GM19025 (cell line): ENCODE measurements around the gene TBL1X.
A peak's percentile ranks its signal among the peaks of the same experiment; 100 is the strongest.

ENCODE experiments used
- ATAC-seq: cut with Tn5 transposase; IDR thresholded peaks from one replicate; pipeline ENCODE4 v1.9.1; 2021; ENCODE audit warnings: mild to moderate bottlenecking, low read depth, moderate library complexity; ENCODE audit not compliant: unreplicated experiment

The TBL1X gene

DNA sequence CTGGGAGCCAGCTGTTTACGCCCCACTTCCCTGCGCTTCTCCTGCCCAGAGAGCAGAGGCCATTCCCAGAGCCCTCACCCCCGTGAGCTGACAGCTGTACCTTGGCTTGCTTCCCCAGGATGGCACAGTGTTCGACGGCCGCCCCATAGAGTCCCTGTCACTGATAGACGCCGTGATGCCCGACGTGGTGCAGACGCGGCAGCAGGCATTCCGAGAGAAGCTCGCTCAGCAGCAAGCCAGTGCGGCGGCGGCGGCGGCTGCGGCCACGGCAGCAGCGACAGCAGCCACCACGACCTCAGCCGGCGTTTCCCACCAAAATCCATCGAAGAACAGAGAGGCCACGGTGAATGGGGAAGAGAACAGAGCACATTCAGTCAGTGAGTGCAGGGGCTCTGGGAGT, 223.0 kb downstream of the TBL1X start:
- no peak for ATAC-seq

DNA sequence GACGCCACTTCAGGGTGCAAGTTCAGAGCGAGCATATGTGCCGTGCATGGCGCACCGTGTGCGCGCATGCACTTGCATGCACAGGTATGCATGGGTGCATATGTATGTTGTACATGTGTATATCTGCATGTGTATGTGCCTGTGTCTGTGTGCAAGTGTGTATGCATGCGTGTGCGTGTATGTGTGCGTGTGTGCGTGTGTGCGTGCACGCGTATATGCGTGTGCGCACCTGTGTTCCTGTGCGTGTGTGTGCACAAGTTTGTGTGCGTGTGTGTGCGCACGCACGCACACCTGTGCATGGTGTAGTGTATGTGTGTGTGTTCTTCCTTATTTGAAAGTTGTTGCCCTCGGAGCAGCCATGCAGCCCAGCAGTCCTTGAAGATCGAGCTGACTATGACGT, 224.0 kb downstream of the TBL1X start:
- no peak for ATAC-seq

- no peak for ATAC-seq
These were observed 225.2 kb downstream of the TBL1X start for GRCh38 chrX:9690046-9690445.

DNA sequence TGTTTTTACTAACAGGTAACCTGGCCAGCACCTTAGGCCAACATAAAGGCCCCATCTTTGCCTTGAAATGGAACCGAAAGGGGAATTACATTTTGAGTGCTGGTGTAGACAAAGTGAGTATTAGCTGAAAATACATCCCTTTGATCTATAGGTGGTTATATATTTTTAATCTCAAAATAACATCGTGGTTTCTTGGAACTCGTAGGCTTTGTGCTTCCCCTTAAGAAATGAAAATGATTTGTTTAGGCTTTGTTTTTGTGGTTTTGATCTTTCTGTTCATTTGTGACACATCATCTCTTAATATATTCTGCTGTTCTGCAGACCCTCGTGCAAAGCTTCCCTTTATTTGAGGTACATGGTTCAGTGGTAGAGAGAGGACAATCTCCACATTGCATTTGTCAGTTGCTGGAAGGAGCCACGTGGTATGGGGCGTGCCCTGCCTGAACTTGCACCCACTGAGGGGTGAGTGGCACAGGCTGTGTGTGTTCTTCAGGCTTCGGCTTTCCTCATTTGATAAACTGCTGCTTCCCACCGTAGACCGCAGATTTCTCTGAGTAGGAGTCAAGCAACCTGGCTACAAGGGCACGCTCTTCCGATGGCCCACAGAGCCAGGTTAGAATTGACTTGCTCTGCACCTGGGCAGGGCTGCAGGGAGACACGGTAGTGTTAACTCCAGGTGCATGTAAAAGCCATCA, 228.6 kb downstream of the TBL1X start:
- ATAC-seq = no peak

DNA sequence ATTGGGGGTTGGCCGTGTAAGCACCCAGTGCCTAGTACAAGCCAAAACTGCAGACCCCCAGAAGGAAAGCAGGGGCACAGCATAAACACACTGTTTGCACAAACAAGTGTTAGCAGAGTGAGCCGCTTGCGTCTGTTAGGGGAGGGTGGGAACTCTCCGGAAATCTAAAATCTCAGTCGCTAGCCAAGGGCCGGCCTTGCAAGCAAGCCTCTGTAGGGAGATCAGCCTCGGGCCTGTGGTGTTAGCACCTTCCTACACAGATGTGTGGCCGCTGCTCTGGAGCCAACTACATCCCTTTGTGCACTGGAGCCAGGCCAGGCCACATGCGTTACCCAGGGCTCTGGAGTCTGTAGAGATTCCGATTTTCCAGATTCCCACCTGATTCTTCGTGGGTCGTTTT, 233.7 kb downstream of the TBL1X start:
- no peak for ATAC-seq

- ATAC-seq = no peak
These were observed 235.7 kb downstream of the TBL1X start for GRCh38 chrX:9700555-9700954.

GRCh38 chrX:9701790-9702189, 236.9 kb downstream of the TBL1X start:
- no peak for ATAC-seq

DNA sequence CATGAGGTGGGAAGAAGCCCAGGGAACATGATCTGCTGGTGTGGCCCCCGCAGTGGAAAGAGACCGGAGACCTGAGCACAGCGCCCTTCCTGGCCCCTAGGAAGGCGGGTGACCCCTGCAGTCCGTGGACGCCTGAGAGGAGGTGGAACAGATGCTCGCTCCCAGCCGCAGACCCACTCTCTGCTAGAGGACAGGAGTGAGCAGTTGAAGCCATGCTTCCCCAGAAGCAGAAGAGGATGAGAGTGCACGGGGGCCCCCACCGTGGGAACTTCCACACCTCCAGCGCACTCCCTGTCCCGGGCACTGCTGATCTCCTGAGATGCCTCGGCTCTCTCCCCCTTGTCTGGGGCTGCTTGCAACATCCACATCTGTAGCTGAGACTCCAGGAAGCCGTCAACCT, 238.5 kb downstream of the TBL1X start:
- ATAC-seq = no peak

GRCh38 chrX:9704876-9705465, 240.1 kb downstream of the TBL1X start:
- no peak for ATAC-seq

DNA sequence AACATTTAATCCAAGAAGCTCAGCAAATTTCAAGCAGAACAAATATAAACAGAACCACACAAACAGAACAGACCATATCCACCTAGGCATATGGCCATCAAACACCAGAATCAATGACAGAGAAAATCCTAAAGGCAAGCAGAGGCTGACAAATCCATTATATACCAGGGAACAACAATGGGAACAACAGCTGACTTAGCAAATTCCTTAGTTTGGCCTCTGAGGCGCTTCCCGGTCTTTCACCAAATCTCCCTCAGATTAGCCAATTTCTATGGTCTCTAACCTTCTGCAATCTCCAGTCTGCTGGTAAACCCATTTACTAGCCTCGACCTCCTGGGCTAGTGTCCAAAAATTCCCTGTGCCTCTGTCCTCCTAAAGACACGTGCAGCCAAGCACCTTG, 241.6 kb downstream of the TBL1X start:
- no peak for ATAC-seq

- ATAC-seq = no peak
These were observed 242.6 kb downstream of the TBL1X start for GRCh38 chrX:9707306-9708033.

GRCh38 chrX:9708086-9708485, 243.2 kb downstream of the TBL1X start:
- no peak for ATAC-seq

- ATAC-seq = peak; percentile 78
These were observed 244.2 kb downstream of the TBL1X start for GRCh38 chrX:9708923-9709553.

DNA sequence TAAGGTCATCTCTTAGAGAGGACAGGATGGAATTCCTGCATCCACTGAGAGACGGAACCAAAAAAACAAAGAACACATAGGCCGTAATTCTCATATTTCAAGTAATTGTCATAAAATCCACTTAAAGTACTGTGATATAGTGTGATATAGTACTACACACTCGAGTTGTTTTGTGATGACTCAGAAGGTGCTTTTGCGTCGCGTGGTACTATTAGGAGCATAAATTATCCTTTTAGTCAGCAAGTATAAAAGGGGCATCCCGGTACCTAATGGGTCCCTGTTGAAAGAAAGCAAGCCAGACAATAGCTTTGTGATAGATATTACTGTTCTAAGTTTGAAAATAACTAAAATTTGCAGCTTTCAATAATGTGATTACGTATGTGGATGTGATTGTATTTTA, 245.5 kb downstream of the TBL1X start:
- ATAC-seq = no peak

GRCh38 chrX:9717376-9717775, 252.5 kb downstream of the TBL1X start:
- no peak for ATAC-seq

DNA sequence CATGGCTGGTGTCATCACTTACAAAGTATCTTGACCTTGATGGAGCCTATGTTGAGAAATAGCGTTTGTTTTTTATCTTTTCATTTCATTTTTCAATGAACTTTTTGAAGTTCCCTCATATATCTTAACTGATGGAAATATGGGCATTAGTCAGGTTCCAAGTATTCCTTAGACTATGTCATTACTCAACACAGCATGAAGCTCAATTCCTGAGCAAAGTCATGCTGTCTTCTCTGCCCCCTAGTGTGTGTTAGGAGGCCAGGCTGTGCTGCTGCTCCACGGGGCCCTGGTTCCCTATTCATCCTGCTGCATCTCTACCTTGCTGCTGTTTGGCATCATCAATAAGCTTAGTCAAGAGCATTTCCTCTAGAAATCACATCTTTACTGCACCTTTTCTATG, 259.9 kb downstream of the TBL1X start:
- ATAC-seq = no peak

GRCh38 chrX:9728261-9728660, 263.4 kb downstream of the TBL1X start:
- no peak for ATAC-seq

DNA sequence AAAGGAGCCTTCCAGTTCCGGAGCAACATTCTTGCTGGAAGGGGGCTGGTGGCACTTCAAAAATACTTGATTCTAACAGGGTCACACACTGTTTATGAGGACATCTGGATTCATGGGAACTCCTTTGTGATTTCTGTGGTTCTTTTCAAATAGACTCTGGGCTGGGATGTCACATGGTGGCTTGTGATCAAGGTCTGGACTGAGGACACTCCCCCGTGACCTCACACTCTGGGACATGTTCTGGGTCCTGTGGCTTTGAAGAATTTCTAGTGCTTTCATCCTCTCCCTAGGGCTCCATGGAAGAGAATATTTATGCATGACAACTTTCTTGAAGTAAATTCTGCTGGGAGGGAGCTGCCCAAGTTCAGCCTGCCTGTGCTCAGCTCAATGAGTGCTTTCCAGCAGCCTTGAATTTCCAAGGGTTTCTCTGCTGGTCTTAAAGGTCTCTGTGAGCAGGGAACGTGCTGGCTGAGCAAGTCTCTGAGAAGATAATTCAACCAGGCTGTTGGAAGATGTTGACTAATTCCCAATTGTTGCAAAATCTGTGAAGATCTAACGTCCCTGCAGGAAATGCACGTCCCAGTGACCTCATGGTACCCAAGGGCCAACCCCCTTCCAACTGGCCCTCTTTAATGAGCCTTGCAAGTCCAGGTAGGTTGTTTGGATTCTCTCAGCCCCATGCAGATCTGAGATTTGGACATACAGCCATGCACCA, 264.5 kb downstream of the TBL1X start:
- ATAC-seq = no peak

DNA sequence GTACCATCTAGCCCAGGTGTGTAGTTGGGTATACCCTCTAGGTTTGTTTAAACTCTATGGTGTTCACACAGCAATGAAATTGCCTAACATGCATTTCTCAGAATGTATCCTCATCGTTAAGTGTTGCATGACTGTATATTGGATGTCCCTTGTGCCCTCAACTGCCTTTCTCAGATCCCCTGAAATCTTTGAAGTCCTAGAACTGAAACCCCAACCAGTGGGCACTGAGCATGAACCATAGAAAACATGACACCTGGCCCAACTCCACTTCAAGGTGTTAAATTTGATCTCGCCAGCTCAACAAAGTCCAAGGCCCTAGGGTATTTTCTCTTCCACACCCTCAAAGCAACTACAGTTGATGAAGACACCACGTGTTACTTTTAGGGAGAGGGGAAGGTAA, 265.2 kb downstream of the TBL1X start:
- ATAC-seq = no peak

DNA sequence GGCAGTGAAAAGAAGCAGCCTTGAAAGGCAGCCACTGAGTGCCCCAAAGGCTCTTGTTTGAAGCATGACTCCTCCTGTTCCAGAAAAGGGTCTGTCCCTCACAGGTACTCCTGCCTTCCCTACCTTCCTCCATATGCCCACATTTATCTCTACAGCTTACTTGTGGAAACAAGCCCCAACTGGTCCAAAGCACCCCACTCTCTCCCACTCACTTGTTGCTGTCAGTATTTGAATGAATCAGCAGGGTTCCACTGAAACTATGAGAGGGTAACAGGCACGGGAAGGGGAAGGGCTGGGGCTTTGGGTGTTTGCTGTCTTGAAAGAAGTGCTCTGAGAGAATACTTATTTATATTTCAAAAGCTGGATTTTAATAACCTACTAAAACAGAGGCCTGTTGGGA, 265.9 kb downstream of the TBL1X start:
- no peak for ATAC-seq

GRCh38 chrX:9737363-9737762, 272.5 kb downstream of the TBL1X start:
- ATAC-seq = no peak
